HEK293 (cell line): ENCODE results near the gene PTRHD1.

Experiments used
- CTCF ChIA-PET: fragments of 350-600 bp; formaldehyde crosslinking; extraction: SDS; loops from one replicate; lab custom pipeline; 2021; ENCODE audit warnings: antibody characterized with exemption; lab: Yijun Ruan, JAX
- POLR2A ChIA-PET: fragments of 300-600 bp; formaldehyde crosslinking; extraction: SDS; loops from one replicate; lab custom pipeline; 2020; ENCODE audit warnings: antibody characterized with exemption, inconsistent platforms; lab: Yijun Ruan, JAX
- H3K27ac ChIP-seq: fragments of 200-500 bp; sonication (Bioruptor generic); 2 replicates; pipeline ENCODE4 v1.5.1; 2014; ENCODE audit warnings: low read depth, low read length, control low read depth, inconsistent platforms; ENCODE audit errors: extremely low read depth
- H3K36me3 ChIP-seq, 2 experiments: fragments of 200-500 bp in 1 of 2; sonication (Bioruptor generic) in 1 of 2; 1 replicate in 1 of 2; 2 replicates in 1 of 2; pipeline ENCODE4 v1.5.1; 2014 to 2017; ENCODE audit warnings: inconsistent platforms in 2 of 2, low read length in 2 of 2; ENCODE audit not compliant: control insufficient read depth in 2 of 2, insufficient read depth in 1 of 2
- H3K4me1 ChIP-seq: fragments of 200-500 bp; sonication (Bioruptor generic); 2 replicates; pipeline ENCODE4 v1.5.1; 2014; ENCODE audit warnings: mild to moderate bottlenecking, low read length, inconsistent platforms; ENCODE audit not compliant: control insufficient read depth, insufficient read depth
- H3K4me3 ChIP-seq: 2 replicates; pipeline ENCODE4 v1.5.1; 2011; ENCODE audit warnings: low read depth, mild to moderate bottlenecking, control low read depth, low read length, moderate library complexity
- H3K9me3 ChIP-seq: fragments of 200-500 bp; sonication (Bioruptor generic); 2 replicates; pipeline ENCODE4 v1.5.1; 2014; ENCODE audit warnings: low read depth, low read length, inconsistent platforms; ENCODE audit not compliant: control insufficient read depth, insufficient read depth
- EGR2 ChIP-seq: fragments of 450-650 bp; formaldehyde crosslinking; IDR thresholded peaks from 2 replicates; pipeline ENCODE4 v1.5.1; 2016; ENCODE audit warnings: low read depth, missing biosample characterization, missing genetic modification characterization
- PRDM2 ChIP-seq: fragments of 450-650 bp; formaldehyde crosslinking; IDR thresholded peaks from 2 replicates; pipeline ENCODE4 v1.5.1; 2016; ENCODE audit warnings: missing biosample characterization, missing genetic modification characterization, borderline replicate concordance
- TSHZ1 ChIP-seq: fragments of 450-650 bp; formaldehyde crosslinking; IDR thresholded peaks from 2 replicates; pipeline ENCODE4 v1.5.1; 2016; ENCODE audit warnings: missing biosample characterization, missing genetic modification characterization, borderline replicate concordance
- ZBTB7A ChIP-seq: fragments of 450-650 bp; formaldehyde crosslinking; IDR thresholded peaks from 2 replicates; pipeline ENCODE4 v1.5.1; 2016; ENCODE audit warnings: low read depth, missing biosample characterization, missing genetic modification characterization
- ZFP69B ChIP-seq: fragments of 450-650 bp; formaldehyde crosslinking; IDR thresholded peaks from 2 replicates; pipeline ENCODE4 v1.5.1; 2016; ENCODE audit warnings: missing biosample characterization, missing genetic modification characterization
- ZNF114 ChIP-seq: fragments of 450-650 bp; formaldehyde crosslinking; IDR thresholded peaks from 2 replicates; pipeline ENCODE4 v1.5.0; 2017; ENCODE audit warnings: missing biosample characterization, missing genetic modification characterization
- ZNF140 ChIP-seq: fragments of 450-650 bp; formaldehyde crosslinking; IDR thresholded peaks from 2 replicates; pipeline ENCODE4 v1.5.1; 2016; ENCODE audit warnings: missing biosample characterization, missing genetic modification characterization
- ZNF146 ChIP-seq: fragments of 450-650 bp; formaldehyde crosslinking; IDR thresholded peaks from 2 replicates; pipeline ENCODE4 v1.5.1; 2016; ENCODE audit warnings: missing biosample characterization, missing genetic modification characterization
- ZNF16 ChIP-seq: fragments of 450-650 bp; formaldehyde crosslinking; IDR thresholded peaks from 2 replicates; pipeline ENCODE4 v1.5.1; 2016; ENCODE audit warnings: low read depth, missing biosample characterization, missing genetic modification characterization
- ZNF184 ChIP-seq: fragments of 450-650 bp; IDR thresholded peaks from 2 replicates; pipeline ENCODE4 v1.5.1; 2018; ENCODE audit warnings: missing biosample characterization, mild to moderate bottlenecking, missing genetic modification characterization
- ZNF214 ChIP-seq: fragments of 450-650 bp; formaldehyde crosslinking; IDR thresholded peaks from 2 replicates; pipeline ENCODE4 v1.5.1; 2017; ENCODE audit warnings: missing biosample characterization, mild to moderate bottlenecking, missing genetic modification characterization, borderline replicate concordance
- ZNF221 ChIP-seq: fragments of 450-650 bp; formaldehyde crosslinking; IDR thresholded peaks from 2 replicates; pipeline ENCODE4 v1.5.1; 2017; ENCODE audit warnings: missing biosample characterization, missing genetic modification characterization, borderline replicate concordance
- ZNF223 ChIP-seq: fragments of 450-650 bp; formaldehyde crosslinking; IDR thresholded peaks from 2 replicates; pipeline ENCODE4 v1.5.1; 2016; ENCODE audit warnings: missing biosample characterization, missing genetic modification characterization
- ZNF239 ChIP-seq: fragments of 450-650 bp; formaldehyde crosslinking; IDR thresholded peaks from 2 replicates; pipeline ENCODE4 v1.5.1; 2016; ENCODE audit warnings: missing biosample characterization, missing genetic modification characterization
- ZNF341 ChIP-seq: fragments of 450-650 bp; formaldehyde crosslinking; IDR thresholded peaks from 2 replicates; pipeline ENCODE4; 2016; ENCODE audit warnings: low read depth, missing biosample characterization, missing genetic modification characterization
- ZNF529 ChIP-seq: fragments of 450-650 bp; formaldehyde crosslinking; IDR thresholded peaks from 2 replicates; pipeline ENCODE4 v1.5.1; 2017; ENCODE audit warnings: missing genetic modification characterization, missing biosample characterization; ENCODE audit not compliant: insufficient replicate concordance
- ZNF571 ChIP-seq: fragments of 450-650 bp; formaldehyde crosslinking; IDR thresholded peaks from 2 replicates; pipeline ENCODE4 v1.5.0; 2017; ENCODE audit warnings: missing biosample characterization, missing genetic modification characterization
- ZNF626 ChIP-seq: fragments of 450-650 bp; sonication (Bioruptor Pico); formaldehyde crosslinking; IDR thresholded peaks from 2 replicates; pipeline ENCODE4 v1.5.1; 2018; ENCODE audit warnings: missing biosample characterization, missing genetic modification characterization, inconsistent platforms
- ZNF777 ChIP-seq: fragments of 450-650 bp; formaldehyde crosslinking; IDR thresholded peaks from 2 replicates; pipeline ENCODE4 v1.5.1; 2017; ENCODE audit warnings: missing biosample characterization, missing genetic modification characterization, borderline replicate concordance
- TF ChIP-seq, protein P1 (sequence below): fragments of 450-650 bp; formaldehyde crosslinking; IDR thresholded peaks from 2 replicates; pipeline ENCODE4 v1.5.1; 2016; ENCODE audit warnings: missing biosample characterization, missing genetic modification characterization

PTRHD1 gene

GRCh38 chr2:24747299-24747698 lies 45.9 kb downstream of the PTRHD1 start (continued):
- TF ChIP-seq PRDM2 (no peak), ZNF626 (tag by site-specific recombination) (no peak)

DNA sequence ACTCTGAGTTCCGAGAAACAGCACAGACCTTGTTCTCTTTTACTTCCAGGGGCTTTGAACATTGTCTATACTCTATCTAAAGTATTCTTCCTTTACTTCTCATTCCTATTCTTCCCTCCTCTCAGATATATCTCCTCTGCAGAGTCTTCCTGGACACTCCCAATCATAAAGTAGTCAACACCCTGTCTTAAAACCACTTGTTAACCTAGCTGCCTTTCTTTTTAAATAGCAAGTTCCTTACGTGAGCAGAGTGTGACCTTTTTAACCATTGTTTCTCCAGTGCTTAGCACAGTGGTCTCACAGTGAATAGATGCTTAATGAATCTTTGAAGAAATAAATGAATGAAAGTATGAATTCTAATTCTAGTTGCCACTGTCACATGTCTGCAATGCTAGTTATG lies 47.4 kb downstream of the PTRHD1 start:
- peaks cover 3 to 13% of the 10 kb centered on the region in 2 experiments; a peak in 1 of 3 replicates for H3K36me3 ChIP-seq
- H3K4me1 ChIP-seq, result peaks cover 4% of the 10 kb centered on the region; the same call in 1 of the 2 replicates
- TF ChIP-seq EGR2 (tag by site-specific recombination), result no peak
- TF ChIP-seq ZNF223 (tag by site-specific recombination), result no peak
- TF ChIP-seq ZNF114 (tag by site-specific recombination), result no peak
- no peak for TF ChIP-seq ZNF140 (tag by site-specific recombination)
- no peak for TF ChIP-seq ZNF777 (tag by site-specific recombination)
- no peak for TF ChIP-seq ZNF214 (tag by site-specific recombination)
- no peak for TF ChIP-seq ZNF529 (tag by site-specific recombination)
- TF ChIP-seq ZNF221 (tag by site-specific recombination), result no peak
- TF ChIP-seq ZFP69B (tag by site-specific recombination), result no peak
- TF ChIP-seq TSHZ1 (tag by site-specific recombination), result no peak
- TF ChIP-seq ZNF16, result no peak
- TF ChIP-seq, protein P1, sequence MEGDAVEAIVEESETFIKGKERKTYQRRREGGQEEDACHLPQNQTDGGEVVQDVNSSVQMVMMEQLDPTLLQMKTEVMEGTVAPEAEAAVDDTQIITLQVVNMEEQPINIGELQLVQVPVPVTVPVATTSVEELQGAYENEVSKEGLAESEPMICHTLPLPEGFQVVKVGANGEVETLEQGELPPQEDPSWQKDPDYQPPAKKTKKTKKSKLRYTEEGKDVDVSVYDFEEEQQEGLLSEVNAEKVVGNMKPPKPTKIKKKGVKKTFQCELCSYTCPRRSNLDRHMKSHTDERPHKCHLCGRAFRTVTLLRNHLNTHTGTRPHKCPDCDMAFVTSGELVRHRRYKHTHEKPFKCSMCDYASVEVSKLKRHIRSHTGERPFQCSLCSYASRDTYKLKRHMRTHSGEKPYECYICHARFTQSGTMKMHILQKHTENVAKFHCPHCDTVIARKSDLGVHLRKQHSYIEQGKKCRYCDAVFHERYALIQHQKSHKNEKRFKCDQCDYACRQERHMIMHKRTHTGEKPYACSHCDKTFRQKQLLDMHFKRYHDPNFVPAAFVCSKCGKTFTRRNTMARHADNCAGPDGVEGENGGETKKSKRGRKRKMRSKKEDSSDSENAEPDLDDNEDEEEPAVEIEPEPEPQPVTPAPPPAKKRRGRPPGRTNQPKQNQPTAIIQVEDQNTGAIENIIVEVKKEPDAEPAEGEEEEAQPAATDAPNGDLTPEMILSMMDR (tag by site-specific recombination), result no peak
- TF ChIP-seq ZNF146 (tag by site-specific recombination), result no peak
- TF ChIP-seq ZNF341, result no peak
- no peak for TF ChIP-seq ZNF239 (tag by site-specific recombination)
- TF ChIP-seq ZNF571, result no peak
- no peak for TF ChIP-seq ZNF184 (tag by site-specific recombination)
- TF ChIP-seq ZBTB7A (tag by site-specific recombination), result no peak
- no peak overlapping the region for H3K4me3 ChIP-seq
- POLR2A ChIA-PET, result no interaction called here
- no peaks in the 10 kb centered on the region for H3K9me3 ChIP-seq
- H3K27ac ChIP-seq, result no peak overlapping the region
- CTCF ChIA-PET, result interaction anchor here (0.7 kb wide), 1 partner anchor 10 kb away, joined by 3 read pairs; no protein-coding TSS in a partner anchor
